GM18505 (cell line): Measurements from ENCODE around the gene TEDC1.

ENCODE experiments used
- ATAC-seq: cut with Tn5 transposase; IDR thresholded peaks from one replicate; pipeline ENCODE4 v1.9.1; 2021; ENCODE audit not compliant: unreplicated experiment
- POLR2A ChIP-seq: IDR thresholded peaks from 4 replicates; pipeline ENCODE4 v1.6.1; 2011; ENCODE audit warnings: borderline replicate concordance; ENCODE audit not compliant: insufficient read depth, insufficient read length; ENCODE audit errors: extremely low read depth

The TEDC1 gene

GRCh38 chr14:105450864-105451720, 40.0 kb upstream of the TEDC1 start:
- no peak for ATAC-seq
- TF ChIP-seq POLR2A: no peak

- TF ChIP-seq POLR2A: no peak
- ATAC-seq: no peak
Measured at GRCh38 chr14:105452963-105453362, 38.1 kb upstream of the TEDC1 start.

GRCh38 chr14:105453847-105454246, 37.2 kb upstream of the TEDC1 start:
- ATAC-seq: no peak
- TF ChIP-seq POLR2A: no peak

GRCh38 chr14:105455086-105455640, 35.9 kb upstream of the TEDC1 start:
- ATAC-seq: no peak
- no peak for TF ChIP-seq POLR2A

GRCh38 chr14:105455766-105456660, 35.0 kb upstream of the TEDC1 start:
- no peak for ATAC-seq
- no peak for TF ChIP-seq POLR2A

- TF ChIP-seq POLR2A: no peak
- no peak for ATAC-seq
Measured at GRCh38 chr14:105456736-105457617, 34.1 kb upstream of the TEDC1 start.

- no peak for ATAC-seq
- TF ChIP-seq POLR2A: no peak
Measured at GRCh38 chr14:105458010-105458409, 33.0 kb upstream of the TEDC1 start.

- no peak for TF ChIP-seq POLR2A
- no peak for ATAC-seq
Measured at GRCh38 chr14:105458571-105458970, 32.5 kb upstream of the TEDC1 start.

GRCh38 chr14:105460116-105460515, 30.9 kb upstream of the TEDC1 start:
- ATAC-seq: no peak
- no peak for TF ChIP-seq POLR2A

- no peak for TF ChIP-seq POLR2A
- no peak for ATAC-seq
Measured at GRCh38 chr14:105460616-105461015, 30.4 kb upstream of the TEDC1 start.

- TF ChIP-seq POLR2A: no peak
- no peak for ATAC-seq
Measured at GRCh38 chr14:105461903-105462302, 29.1 kb upstream of the TEDC1 start.

- TF ChIP-seq POLR2A: no peak
- ATAC-seq: no peak
Measured at GRCh38 chr14:105464501-105464900, 26.5 kb upstream of the TEDC1 start.
